Activated naive CD4-positive, alpha-beta T cell treated with anti-CD3 and anti-CD28 coated beads, Interleukin-2, amount 50 U/mL, for 24 hours (primary cell): Measurements from ENCODE around the gene SUPT5H.
"Not testable (repeated sequence)": the region's sequence is repeated elsewhere in the genome, so short reads cannot be mapped to it uniquely, and the experiment has no call there.

ENCODE experiments used
- H3K27ac Mint-ChIP-seq: one replicate; pipeline ENCODE4 v1.8.0; 2021; ENCODE audit warnings: mild to moderate bottlenecking, mixed read lengths
- H3K27me3 Mint-ChIP-seq: one replicate; pipeline ENCODE4 v1.8.0; 2021; ENCODE audit warnings: mixed read lengths
- H3K36me3 Mint-ChIP-seq: one replicate; pipeline ENCODE4 v1.8.0; 2021; ENCODE audit warnings: mixed read lengths
- H3K4me1 Mint-ChIP-seq: one replicate; pipeline ENCODE4 v1.8.0; 2021; ENCODE audit warnings: mixed read lengths
- H3K4me3 Mint-ChIP-seq: one replicate; pipeline ENCODE4 v1.8.0; 2021; ENCODE audit warnings: mild to moderate bottlenecking, mixed read lengths
- H3K9me3 Mint-ChIP-seq: one replicate; pipeline ENCODE4 v1.8.0; 2021; ENCODE audit warnings: mixed read lengths

Gene SUPT5H

DNA sequence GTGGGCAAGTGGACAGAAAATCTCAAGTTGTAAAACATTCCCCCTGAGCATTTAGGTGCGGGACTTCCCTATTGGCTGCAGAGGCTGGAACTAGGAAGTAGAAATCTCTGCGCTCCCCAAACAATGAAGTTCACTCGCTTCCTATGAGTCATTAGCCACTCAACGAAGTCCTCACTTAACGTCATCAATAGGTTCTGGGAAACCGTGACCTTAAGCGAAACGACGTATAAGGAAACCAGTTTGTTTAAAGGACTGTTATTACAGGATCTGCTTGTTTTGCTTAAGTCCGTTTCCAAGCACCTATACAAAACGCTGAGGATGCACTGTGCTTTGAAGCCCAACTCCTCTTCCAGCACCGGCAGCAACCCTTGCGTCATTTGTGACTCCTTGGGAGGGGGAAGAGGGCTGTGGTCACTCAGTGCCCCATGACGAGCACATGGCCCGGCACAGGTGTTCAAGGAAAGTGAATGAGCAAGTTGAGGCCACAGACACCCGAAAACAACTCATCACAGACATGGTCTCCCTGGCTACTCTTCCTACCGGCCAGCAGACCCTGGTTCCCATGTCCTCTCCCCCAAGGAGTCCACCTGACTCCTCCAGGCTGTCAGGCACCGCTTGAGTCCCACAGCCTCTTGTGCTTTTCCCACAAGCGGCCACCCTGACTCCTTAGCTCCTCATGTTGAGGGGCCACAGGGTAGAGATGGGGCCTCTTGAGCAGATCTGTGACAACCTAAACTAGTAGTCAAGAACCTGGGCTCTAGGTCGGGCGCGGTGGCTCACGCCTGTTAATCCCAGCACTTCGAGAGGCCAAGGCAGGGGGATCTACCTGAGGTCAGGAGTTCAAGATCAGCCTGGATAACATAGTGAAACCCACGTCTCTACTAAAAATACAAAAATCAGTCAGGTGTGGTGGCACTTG, 14.4 kb upstream of the SUPT5H start:
- Mint-ChIP-seq H3K27ac (peak overlapping the region; percentile 41), H3K36me3 (peaks cover 20% of the 10 kb centered on the region), H3K27me3 (no peaks in the 10 kb centered on the region), H3K4me1 (peaks cover 36% of the 10 kb centered on the region), H3K4me3 (peak overlapping the region; percentile 30), H3K9me3 (no peaks in the 10 kb centered on the region)

DNA sequence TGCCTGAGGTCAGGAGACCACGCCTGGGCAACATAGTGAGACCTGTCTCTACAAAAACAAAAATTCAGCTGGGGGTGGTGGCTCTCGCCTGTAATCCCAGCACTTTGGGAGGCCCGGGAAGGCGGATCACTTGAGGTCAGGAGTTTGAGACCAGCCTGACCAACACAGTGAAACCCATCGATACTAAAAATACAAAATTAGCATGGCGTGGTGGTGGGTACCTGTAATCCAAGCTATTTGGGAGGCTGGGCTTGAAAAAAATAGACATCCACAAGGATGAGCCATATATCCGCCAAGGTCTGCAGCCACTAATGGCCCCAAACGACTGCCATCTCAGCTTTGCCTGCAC, 12.7 kb upstream of the SUPT5H start:
- H3K36me3 Mint-ChIP-seq = peaks cover 20% of the 10 kb centered on the region
- H3K9me3 Mint-ChIP-seq = no peaks in the 10 kb centered on the region
- H3K27me3 Mint-ChIP-seq = no peaks in the 10 kb centered on the region
- peaks cover 45% of the 10 kb centered on the region for H3K4me1 Mint-ChIP-seq
- H3K4me3 Mint-ChIP-seq = peak overlapping the region; percentile 61
- H3K27ac Mint-ChIP-seq = peak overlapping the region; percentile 84

DNA sequence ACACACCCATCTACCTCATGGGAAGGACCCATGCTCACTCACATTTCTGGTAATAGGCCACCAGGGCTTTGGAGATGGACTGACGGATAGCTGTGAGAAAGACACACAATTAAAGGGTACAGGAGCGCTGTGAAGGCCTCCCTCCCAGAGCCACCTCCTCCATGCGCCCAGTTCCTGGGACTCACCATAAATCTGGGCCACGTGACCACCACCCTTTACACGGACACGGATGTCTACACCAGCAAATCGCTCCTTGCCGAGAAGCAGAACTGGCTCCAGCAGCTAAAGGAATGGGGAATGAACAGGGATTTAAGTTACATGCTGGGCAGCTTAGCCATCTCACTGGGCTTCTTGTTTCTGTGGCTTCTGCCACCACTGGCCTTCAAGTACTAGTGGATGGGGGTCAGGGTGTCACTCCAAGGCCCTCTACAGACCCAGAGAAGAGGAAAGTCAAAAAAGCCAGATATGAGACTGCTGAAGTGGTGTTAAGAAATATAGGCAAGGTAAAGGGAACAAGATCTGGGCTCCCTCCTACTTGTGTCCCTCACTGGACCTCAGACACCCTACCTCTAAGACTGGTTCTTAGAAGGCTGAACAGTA, 11.8 kb upstream of the SUPT5H start:
- no peaks in the 10 kb centered on the region for H3K27me3 Mint-ChIP-seq
- H3K9me3 Mint-ChIP-seq = no peaks in the 10 kb centered on the region
- H3K4me3 Mint-ChIP-seq = peak overlapping the region; percentile 99
- H3K4me1 Mint-ChIP-seq = peaks cover 45% of the 10 kb centered on the region
- peak overlapping the region; percentile 87 for H3K27ac Mint-ChIP-seq
- H3K36me3 Mint-ChIP-seq = peaks cover 20% of the 10 kb centered on the region

DNA sequence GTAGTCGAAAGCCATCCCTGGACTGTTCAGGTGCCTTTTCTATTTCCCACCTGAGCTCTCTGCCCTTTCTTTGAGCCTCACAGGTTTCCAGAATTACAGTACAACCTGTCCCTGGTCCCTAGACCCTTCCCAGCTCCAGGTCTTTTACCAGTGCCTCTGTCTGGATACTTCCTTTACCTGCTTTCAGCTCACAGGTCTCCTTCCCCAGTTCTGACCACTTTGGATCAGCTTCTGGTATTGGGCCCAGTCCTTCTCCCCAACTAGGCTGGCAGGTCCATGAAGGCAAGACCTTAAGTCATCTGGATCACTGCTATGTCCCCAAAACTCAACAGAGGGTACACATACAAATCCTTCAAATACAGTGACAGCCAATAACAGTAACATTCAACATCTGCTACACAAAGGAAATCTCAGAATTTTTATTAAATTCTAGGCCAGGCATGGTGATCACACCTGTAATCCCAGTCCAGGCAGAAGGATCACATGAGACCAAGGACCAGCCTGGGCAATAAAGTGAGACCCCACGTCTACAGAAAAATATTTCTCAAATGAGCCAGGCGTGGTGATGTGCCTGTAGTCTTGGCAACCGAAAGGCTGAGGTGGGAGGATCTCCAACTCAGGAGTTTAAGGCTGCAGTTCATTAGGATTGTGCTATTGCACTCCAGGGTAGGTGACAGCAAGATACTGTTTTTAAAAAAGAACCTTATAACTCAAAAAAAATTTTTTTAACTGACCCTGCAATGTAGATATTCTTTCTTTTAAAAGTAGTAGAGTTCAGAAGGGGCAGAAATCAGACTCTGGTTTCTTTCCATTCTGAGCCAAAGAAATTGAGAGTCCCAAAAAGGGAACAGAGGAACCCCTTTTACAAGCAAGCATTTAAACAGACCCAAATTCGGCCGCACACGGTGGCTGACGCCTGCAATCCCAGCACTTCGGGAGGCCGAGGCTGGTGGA, 11.0 kb upstream of the SUPT5H start:
- Mint-ChIP-seq H3K27ac (peak overlapping the region; percentile 82), H3K9me3 (no peaks in the 10 kb centered on the region), H3K4me1 (peaks cover 45% of the 10 kb centered on the region), H3K36me3 (peaks cover 20% of the 10 kb centered on the region), H3K4me3 (peak overlapping the region; percentile 99), H3K27me3 (no peaks in the 10 kb centered on the region)

DNA sequence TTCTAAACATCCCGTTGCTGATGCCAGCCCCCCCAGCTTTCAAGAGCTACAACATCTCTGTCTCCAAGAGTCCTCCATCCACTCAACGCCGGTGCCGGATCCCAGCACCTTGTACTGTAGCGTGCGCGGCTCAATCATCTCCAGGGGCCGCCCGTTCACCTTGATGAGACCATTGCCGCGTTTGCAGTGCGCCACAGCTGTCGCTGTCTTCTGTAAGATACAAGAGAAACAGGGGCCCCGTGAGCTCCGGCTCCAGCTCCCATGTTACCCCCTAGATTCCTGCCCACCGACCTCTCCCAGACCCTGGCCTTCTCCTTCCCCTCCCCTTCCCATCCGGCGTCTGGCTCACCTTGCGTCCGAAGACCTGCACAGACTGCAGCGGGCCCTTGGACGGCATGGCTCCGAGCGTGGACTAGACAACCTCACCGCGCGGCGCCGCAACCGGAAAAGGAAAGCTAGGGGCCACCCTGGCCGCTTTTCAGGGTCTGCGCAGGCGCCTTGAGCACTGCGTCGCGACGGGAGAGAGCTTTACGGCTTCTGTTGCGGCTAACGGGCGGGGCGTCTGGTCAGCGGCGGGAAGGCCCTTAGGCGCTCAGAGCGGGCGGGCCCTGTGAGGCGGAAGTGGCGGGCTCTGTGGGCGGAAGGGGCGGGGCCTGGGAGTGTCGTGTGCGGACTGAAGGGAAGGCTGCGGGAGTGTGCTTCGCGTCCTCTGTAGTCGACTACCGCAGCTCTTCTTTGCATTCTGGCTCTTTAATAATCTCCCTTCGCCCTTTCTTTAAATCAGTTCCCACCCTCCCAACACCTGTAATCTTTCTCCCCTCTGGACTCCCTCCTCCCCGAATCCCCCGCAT, 9.7 kb upstream of the SUPT5H start, which contains the start of gene RPS16:
RPS16 (minus strand) TSS at position 451 of the 851 bp plus-strand sequence; CDS start at position 397, 54 bp downstream.
- Mint-ChIP-seq H3K36me3 (peaks cover 20% of the 10 kb centered on the region), H3K27me3 (no peaks in the 10 kb centered on the region), H3K4me1 (peaks cover 44% of the 10 kb centered on the region), H3K27ac (peak within 1 kb of the TSS; percentile 100), H3K9me3 (no peaks in the 10 kb centered on the region), H3K4me3 (peak within 1 kb of the TSS; percentile 99)

DNA sequence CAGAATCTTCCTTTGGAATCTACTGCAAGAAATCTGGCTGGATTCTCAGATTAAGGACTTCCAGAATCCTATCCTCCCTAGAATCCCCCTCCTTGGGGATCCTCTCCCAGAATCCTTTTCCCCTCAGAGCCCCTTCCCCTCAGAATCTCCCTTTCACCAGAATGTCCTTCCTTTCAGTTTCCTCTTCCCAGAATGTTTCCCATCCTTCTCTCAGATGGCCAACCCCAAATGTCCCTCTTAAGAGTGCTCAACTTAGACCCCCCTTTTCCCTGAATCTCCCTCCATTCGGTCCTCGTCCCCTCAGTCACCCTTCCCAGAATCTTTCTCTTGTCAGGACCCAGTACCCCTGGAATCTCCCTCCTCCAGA, 9.0 kb upstream of the SUPT5H start:
- Mint-ChIP-seq H3K27ac (peak overlapping the region; percentile 100), H3K36me3 (peaks cover 20% of the 10 kb centered on the region), H3K4me3 (peak overlapping the region; percentile 99), H3K27me3 (no peaks in the 10 kb centered on the region), H3K9me3 (no peaks in the 10 kb centered on the region), H3K4me1 (peaks cover 38% of the 10 kb centered on the region)

DNA sequence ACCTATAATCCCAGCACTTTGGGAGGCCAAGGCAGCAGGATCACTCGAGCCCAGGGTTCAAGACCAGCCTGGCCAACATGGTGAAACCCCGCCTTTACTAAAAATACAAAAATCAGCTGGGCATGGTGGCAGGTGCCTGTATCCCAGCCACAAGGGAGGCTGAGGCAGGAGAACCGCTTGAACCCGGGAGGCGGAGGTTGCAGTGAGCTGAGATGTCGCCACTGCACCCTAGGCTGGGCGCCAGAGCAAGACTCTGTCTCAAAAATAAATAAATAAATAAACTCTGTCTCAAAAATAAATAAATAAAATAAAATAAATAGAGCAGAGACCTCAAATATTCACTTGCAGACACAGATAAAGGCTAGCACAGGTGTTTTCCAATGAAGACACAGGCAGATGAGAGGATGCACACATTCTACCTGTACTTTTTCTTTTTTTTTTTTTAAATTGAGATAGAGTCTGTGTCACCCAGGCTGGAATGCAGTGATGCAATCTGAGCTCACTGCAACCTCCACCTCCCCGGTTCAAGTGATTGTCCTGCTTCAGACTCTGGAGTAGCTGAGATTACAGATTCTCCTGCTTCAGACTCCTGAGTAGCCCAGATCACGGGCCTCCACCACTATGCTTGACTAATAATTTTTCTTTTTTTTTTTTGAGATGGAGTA, 7.0 kb upstream of the SUPT5H start:
- peaks cover 14% of the 10 kb centered on the region for H3K36me3 Mint-ChIP-seq
- H3K27ac Mint-ChIP-seq = no peak overlapping the region
- no peaks in the 10 kb centered on the region for H3K27me3 Mint-ChIP-seq
- peaks cover 27% of the 10 kb centered on the region for H3K4me1 Mint-ChIP-seq
- H3K9me3 Mint-ChIP-seq = no peaks in the 10 kb centered on the region
- no peak overlapping the region for H3K4me3 Mint-ChIP-seq

DNA sequence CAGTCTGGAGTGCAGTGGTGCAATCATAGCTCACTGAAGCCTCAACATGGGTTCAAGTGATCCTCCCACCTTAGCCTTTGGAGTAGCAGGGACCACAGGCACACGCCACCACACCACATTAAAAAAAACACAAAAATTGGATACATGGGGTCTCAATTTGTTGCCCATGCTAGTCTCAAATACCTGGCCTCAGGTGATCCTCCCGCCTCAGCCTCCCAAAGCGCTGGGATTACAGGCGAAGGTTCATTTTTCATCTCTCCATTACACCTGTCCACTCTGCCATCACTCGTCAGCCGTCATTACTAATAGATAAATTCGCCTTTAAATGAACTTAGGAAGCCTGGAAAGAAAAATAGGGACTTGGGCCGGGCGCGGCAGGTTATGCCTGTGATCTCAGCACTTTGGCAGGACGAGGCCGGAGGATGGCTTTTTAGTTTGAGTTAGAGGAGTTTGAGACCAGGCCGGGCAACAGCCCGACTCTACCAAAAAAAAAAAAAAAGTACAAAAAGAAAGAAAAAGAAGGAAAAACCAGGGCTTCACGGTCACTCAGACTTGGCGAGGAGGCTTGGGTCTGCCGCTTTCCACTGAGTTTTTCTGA, 685 bp upstream of the SUPT5H start:
- peaks cover 14% of the 10 kb centered on the region for H3K36me3 Mint-ChIP-seq
- peaks cover 43% of the 10 kb centered on the region for H3K4me1 Mint-ChIP-seq
- peak overlapping the region; percentile 99 for H3K27ac Mint-ChIP-seq
- H3K27me3 Mint-ChIP-seq = no peaks in the 10 kb centered on the region
- H3K9me3 Mint-ChIP-seq = no peaks in the 10 kb centered on the region
- peak overlapping the region; percentile 100 for H3K4me3 Mint-ChIP-seq

DNA sequence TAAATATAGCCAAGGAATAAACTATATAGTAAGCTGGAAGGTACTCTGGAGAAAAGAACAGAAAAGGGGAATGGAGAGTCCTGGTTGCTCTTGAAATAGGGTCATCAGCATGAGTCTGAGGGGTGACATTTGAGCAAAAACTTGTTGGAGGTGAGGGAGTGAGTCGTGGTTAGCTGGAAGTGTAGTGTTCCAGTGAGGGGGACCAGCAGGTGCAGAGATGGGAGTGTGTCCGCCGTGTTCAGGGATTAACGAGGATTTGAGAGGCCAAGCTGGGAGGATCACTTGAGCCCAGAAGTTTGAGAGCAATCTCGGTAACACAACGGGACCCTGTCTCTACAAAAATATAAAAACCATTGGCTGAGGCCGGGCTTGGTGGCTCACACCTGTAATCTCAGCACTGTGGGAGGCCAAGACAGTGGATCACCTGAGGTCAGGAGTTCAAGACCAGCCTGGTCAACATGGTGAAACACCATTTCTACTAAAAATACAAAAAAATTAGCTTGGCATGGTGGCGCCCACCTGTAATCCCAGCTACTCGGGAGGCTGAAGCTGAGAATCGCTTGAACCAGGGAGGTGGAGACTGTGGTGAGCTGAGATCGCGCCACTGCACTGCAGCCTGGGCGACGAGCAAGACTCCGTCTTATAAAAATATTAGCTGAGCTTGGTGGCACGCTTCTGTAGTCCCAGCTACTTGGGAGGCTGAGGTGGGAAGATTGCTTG, 1.1 kb downstream of the SUPT5H start:
- peak overlapping the region; percentile 100 for H3K4me3 Mint-ChIP-seq
- peaks cover 14% of the 10 kb centered on the region for H3K36me3 Mint-ChIP-seq
- peaks cover 57% of the 10 kb centered on the region for H3K4me1 Mint-ChIP-seq
- no peaks in the 10 kb centered on the region for H3K9me3 Mint-ChIP-seq
- peak overlapping the region; percentile 99 for H3K27ac Mint-ChIP-seq
- no peaks in the 10 kb centered on the region for H3K27me3 Mint-ChIP-seq

DNA sequence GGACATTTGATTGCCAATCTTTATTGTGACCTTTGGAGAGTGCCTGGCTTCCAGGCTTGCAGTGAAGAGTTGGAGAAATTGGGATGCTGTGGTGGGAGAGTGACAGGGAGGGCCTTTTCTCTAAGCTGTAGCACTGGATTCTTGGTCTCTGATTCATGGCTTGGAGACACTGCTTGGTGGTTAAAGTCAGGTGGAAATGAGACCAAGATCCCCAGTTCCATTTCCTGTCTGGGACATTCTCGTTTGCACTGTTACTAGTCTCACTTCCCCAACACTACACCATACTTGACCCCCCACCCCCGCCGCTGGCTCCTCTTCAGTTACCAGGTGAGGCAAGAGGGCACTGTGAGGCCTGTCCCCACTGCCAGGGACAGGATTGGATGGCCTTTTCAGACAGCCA, 2.9 kb downstream of the SUPT5H start:
- no peaks in the 10 kb centered on the region for H3K9me3 Mint-ChIP-seq
- H3K27ac Mint-ChIP-seq = peak overlapping the region; percentile 20
- no peaks in the 10 kb centered on the region for H3K27me3 Mint-ChIP-seq
- H3K36me3 Mint-ChIP-seq = peaks cover 24% of the 10 kb centered on the region
- H3K4me3 Mint-ChIP-seq = peak overlapping the region; percentile 100
- H3K4me1 Mint-ChIP-seq = peaks cover 72% of the 10 kb centered on the region

DNA sequence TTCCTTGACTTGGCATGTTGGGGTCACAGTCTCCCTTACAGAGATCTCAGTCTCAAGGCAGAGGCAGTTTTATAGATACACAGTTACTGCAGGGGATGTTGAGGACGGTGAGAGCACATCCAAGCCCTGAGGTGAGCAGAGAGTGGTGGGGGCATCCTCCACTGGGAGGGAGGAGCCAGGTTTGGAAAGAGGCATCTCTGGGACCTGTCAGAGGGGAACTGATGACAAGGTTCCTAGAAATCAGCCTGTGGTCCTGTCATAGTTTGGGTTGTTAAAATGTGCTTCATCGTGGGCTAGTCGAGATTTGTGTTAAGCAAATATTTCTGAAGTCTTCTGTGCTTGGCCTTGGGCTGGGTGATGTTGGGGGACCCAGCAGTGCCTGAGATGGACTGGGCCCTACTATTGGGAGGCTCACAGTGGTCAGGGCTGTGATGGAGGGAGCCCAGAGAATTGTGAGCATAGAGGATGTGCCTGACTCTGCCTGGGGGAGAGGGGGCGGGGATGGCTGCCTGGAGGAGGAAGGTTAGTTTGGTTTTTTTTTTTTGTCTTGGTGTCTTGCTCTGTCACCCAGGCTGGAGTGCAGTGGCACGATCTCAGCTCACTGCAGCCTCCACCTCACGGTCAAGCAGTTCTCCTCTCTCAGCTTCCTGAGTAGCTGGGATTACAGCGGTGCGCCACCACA, 3.9 kb downstream of the SUPT5H start:
- Mint-ChIP-seq H3K27ac (peak overlapping the region; percentile 90), H3K9me3 (no peaks in the 10 kb centered on the region), H3K27me3 (no peaks in the 10 kb centered on the region), H3K36me3 (peaks cover 24% of the 10 kb centered on the region), H3K4me1 (peaks cover 73% of the 10 kb centered on the region), H3K4me3 (peak overlapping the region; percentile 100)

DNA sequence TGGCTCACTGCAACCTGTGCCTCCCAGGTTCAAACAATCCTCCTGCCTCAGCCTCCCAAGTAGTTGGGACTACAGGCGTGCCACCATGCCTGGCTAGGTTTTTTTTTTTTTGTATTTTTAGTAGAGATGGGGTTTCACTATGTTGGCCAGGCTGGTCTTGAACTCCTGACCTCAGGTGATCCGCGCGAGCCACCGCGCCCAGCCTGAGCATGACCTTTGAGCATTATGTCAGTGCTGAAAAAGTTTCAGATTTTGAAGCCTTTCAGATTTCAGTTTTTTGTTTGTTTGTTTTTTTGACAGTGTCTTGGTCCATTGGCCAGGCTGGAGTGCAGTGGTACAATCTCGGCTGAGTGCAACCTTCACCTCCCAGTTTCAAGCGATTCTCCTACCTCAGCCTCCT, 5.9 kb downstream of the SUPT5H start:
- H3K4me3 Mint-ChIP-seq = peak overlapping the region; percentile 5

DNA sequence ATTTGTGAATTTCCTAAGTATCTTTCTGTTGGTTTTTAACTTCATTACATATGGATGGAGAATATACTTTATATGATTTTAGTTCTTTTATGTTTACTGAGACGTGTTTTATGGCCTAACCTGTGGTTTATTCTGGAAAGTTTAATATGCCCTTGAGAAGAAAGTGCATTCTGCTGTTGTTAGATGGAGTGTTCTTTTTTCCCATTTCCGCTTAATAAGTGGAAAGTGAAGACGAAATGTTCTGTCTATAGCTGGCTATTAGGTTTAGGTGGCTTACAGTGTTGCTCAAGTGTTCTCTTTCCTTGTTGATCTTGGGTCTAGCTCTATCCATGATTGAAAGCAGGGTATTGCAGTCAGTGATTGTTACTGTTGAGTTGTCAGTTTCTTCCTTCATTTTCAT, 18.0 kb downstream of the SUPT5H start:
- Mint-ChIP-seq H3K9me3 (no peaks in the 10 kb centered on the region), H3K36me3 (peaks cover 16% of the 10 kb centered on the region), H3K27ac (no peak overlapping the region), H3K4me3 (no peak overlapping the region), H3K27me3 (no peaks in the 10 kb centered on the region), H3K4me1 (no peaks in the 10 kb centered on the region)

More for the DNA sequence above, 5.9 kb downstream of the SUPT5H start:
- Mint-ChIP-seq H3K4me1 (peaks cover 65% of the 10 kb centered on the region), H3K36me3 (peaks cover 18% of the 10 kb centered on the region), H3K27ac (peak overlapping the region; percentile 27)
- not testable (repeated sequence) for H3K9me3 Mint-ChIP-seq, H3K27me3 Mint-ChIP-seq
